Spleen (tissue), 11 donors: ENCODE results near the gene COMMD9. TPM values are rescaled to one million over a fixed set of nuclear protein-coding genes. Genes with fewer than 3 reads are reported as not detected.

Source experiments
- DNase-seq: peaks from one replicate; pipeline ENCODE4 v3.0.0-alpha.2; 2020
- H3K27ac ChIP-seq, 8 donors: fragments of 200-600 bp; sonication (generic) in 7 of 8; 1 replicate in 4 of 8; 2 replicates in 4 of 8; pipeline versions ENCODE4 v1.5.0 to v1.8.0; 2016 to 2021; ENCODE audit warnings: inconsistent platforms in 4 of 8, mild to moderate bottlenecking in 4 of 8, moderate library complexity in 1 of 8
- H3K27me3 ChIP-seq, 7 donors: fragments of 200-600 bp; sonication (generic) in 6 of 7; replicated peaks in 1 of 7; 1 replicate in 4 of 7; 2 replicates in 3 of 7; pipeline versions ENCODE4 v1.5.0 to v1.8.0; 2016 to 2021; ENCODE audit warnings: inconsistent platforms in 3 of 7, mild to moderate bottlenecking in 1 of 7
- H3K36me3 ChIP-seq, 6 donors: fragments of 200-600 bp; sonication (generic) in 5 of 6; 1 replicate in 4 of 6; 2 replicates in 2 of 6; pipeline versions ENCODE4 v1.5.0 to v1.8.0; 2016 to 2021; ENCODE audit warnings: inconsistent platforms in 2 of 6
- H3K4me1 ChIP-seq, 6 donors: fragments of 200-600 bp; sonication (generic) in 5 of 6; 1 replicate in 3 of 6; 2 replicates in 3 of 6; pipeline versions ENCODE4 v1.5.0 to v1.8.0; 2016 to 2021; ENCODE audit warnings: inconsistent platforms in 3 of 6
- H3K4me3 ChIP-seq, 8 donors: fragments of 200-600 bp; sonication (generic) in 7 of 8; 1 replicate in 4 of 8; 2 replicates in 4 of 8; pipeline versions ENCODE4 v1.5.0 to v1.8.0; 2016 to 2021; ENCODE audit warnings: inconsistent platforms in 4 of 8, mild to moderate bottlenecking in 4 of 8, moderate library complexity in 2 of 8
- H3K9me3 ChIP-seq, 8 donors: fragments of 200-600 bp; sonication (generic) in 7 of 8; 1 replicate in 4 of 8; 2 replicates in 4 of 8; pipeline versions ENCODE4 v1.5.0 to v1.8.0; 2016 to 2021; ENCODE audit warnings: inconsistent platforms in 4 of 8
- POLR2A ChIP-seq, 3 donors: fragments of 450-650 bp; IDR thresholded peaks; one replicate each; pipeline ENCODE4 v1.5.1; 2017; ENCODE audit warnings: antibody characterized with exemption in 3 of 3, mild to moderate bottlenecking in 1 of 3
- POLR2AphosphoS5 ChIP-seq, 3 donors: sonication (generic); formaldehyde crosslinking; IDR thresholded peaks; one replicate each; pipeline ENCODE4 v1.5.1; 2017; ENCODE audit warnings: antibody characterized with exemption in 3 of 3
- WGBS, 5 donors: extraction: QIAGEN DNeasy Blood & Tissue Kit in 3 of 5; methylation state at CpG; one replicate each; pipeline versions ENCODE4 v1.1.5 to v1.1.7; 2013 to 2018; 5-methylcytosine and 5-hydroxymethylcytosine counted together
- intact Hi-C: fragments of 100-400 bp; cut with DNase I; formaldehyde crosslinking; loops from one replicate; pipeline ENCODE4 v1.15.0; 2023; ENCODE audit warnings: low total_unique reads
- polyA plus RNA-seq, 3 donors: library from polyadenylated mRNA; stranded (reverse); fragments of 200-250 nt; gene quantifications; one replicate each; pipeline ENCODE4 v1.2.1, GENCODE V29; 2013
- total RNA-seq, 7 donors: library from RNA; depleted of rRNA in 3 of 7; stranded (reverse); fragments of >200 nt in 3 of 7; fragmentation: NEBNext Ultra II Directional in 4 of 7; extraction: Animal tissue kit (Norgen Biotek cat#: 25700) in 4 of 7; gene quantifications; one replicate each; pipeline versions ENCODE4 v1.1.0 to v1.2.1, GENCODE V29; 2016 to 2021
- TF ChIP-seq, protein P1 (sequence below), 11 experiments: fragments of 200-600 bp in 7 of 11; fragments of 450-650 bp in 4 of 11; sonication (generic) in 4 of 11; IDR thresholded peaks in 8 of 11; conservative IDR thresholded peaks in 3 of 11; 1 replicate in 7 of 11; 2 replicates in 4 of 11; pipeline versions ENCODE4 v1.4.0 to v1.8.0; 2016 to 2021; ENCODE audit warnings: antibody characterized with exemption in 11 of 11, inconsistent platforms in 4 of 11, mild to moderate bottlenecking in 1 of 11
- donor health status: healthy with polysubstance abuse.
- donor health status: DM: no; HTN: no; CAD: no; lungs with moderate emphysema.
- donor health status: DM: no; HTN: no; CAD: no.
- donor health status: Bipolar disorder and iron deficiency.
- donor health status: healthy.
- donor health status: DM: no; HTN: no; CAD: no.
- donor health status: DM: yes; HTN: yes; CAD: no.

COMMD9 gene
- total and polyA plus RNA-seq, 10 donors = 27.3 to 63.5 (median 50.7) TPM

DNA sequence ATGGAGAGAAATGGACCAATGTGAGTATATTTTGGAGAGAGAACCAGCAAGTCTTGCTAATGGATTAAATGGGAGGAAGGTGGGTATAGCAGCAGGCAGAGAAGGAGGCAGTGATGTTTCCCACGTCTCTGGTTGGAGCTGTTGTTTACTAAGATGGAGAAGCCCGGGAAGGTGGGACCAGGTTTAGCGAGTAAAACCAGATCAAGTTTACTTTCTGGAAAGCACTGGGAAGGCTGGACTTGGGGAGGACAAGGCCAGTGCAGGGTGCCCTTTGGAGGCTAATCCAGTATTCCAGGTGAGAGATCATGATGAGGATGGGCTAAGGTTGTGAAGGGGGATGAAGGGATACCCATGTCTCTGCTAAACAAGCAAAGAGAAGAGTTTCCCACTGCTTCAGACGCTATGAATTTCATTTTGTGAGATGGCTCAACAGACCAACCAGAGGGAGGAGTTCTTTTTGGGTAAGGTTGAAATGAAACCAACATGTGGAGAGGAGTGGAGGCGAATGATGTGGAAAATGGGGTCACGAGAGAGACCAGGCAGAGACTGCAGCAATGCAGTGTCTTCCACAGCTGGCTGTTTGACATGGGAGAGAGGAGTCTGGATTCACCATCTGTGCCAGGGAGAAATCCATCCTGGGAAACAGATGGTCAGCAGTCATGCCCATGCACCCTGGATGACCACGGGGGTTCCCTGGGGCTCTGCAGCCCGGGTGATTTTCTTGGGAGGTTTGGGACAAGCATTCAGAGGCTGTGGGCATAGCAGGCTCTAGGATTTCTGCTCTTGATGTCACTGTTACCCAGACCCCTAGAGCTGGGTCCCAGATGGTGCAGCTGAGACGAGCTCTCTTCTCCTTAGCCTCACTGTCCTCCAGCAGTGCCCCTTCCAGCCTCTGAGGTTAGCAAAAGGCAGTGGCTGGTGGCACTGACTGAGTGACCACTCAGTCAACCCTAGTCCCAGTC, 24.9 kb downstream of the COMMD9 start:
- H3K27ac ChIP-seq = no peak overlapping the region
- H3K9me3 ChIP-seq = no peaks in the 10 kb centered on the region
- intact Hi-C loops = loop anchor here (10.0 kb wide), 1 partner anchor 779 kb away; no protein-coding TSS in a partner anchor
- 63 to 81% (median 72%) methylated on average over 9 of the region's 9 CpGs for WGBS, 5 donors
- peaks cover 0 to 3% (median 0%) of the 10 kb centered on the region in 6 donors for H3K36me3 ChIP-seq
- H3K27me3 ChIP-seq = peaks cover 0 to 16% (median 0%) of the 10 kb centered on the region in 7 donors
- peaks cover 0 to 6% (median 2%) of the 10 kb centered on the region in 6 donors for H3K4me1 ChIP-seq
- H3K4me3 ChIP-seq = no peak overlapping the region
- no peak for DNase-seq
- TF ChIP-seq POLR2AphosphoS5 (IDR thresholded peaks at IDR 0.05) (no peak), POLR2A (IDR thresholded peaks at IDR 0.05) (no peak)
- TF ChIP-seq, protein P1, sequence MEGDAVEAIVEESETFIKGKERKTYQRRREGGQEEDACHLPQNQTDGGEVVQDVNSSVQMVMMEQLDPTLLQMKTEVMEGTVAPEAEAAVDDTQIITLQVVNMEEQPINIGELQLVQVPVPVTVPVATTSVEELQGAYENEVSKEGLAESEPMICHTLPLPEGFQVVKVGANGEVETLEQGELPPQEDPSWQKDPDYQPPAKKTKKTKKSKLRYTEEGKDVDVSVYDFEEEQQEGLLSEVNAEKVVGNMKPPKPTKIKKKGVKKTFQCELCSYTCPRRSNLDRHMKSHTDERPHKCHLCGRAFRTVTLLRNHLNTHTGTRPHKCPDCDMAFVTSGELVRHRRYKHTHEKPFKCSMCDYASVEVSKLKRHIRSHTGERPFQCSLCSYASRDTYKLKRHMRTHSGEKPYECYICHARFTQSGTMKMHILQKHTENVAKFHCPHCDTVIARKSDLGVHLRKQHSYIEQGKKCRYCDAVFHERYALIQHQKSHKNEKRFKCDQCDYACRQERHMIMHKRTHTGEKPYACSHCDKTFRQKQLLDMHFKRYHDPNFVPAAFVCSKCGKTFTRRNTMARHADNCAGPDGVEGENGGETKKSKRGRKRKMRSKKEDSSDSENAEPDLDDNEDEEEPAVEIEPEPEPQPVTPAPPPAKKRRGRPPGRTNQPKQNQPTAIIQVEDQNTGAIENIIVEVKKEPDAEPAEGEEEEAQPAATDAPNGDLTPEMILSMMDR (IDR thresholded peaks at IDR 0.05 in 8 of 11, conservative IDR thresholded peaks at IDR 0.05 in 3 of 11) = no peak

DNA sequence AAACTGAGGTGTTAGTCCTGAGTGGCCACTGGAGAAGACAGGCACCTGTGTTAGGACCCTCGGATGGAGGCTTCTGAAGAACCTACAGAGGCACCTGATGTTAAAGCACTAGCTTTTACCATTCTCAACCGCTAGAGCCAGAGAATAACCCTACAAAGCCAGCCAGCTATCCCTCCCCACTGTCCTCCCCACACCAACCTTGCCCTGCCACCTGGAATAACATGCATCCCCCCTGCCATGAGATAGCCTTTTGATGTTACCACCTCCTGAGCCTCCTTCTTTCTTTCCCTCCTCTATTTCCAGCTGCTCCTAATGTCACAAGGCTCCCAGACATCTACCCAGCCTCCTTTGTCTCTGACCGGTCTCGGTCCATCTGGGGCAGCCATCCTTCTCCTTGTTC, 28.1 kb downstream of the COMMD9 start:
- peaks cover 0 to 4% (median 4%) of the 10 kb centered on the region in 8 donors for H3K9me3 ChIP-seq
- H3K36me3 ChIP-seq = no peaks in the 10 kb centered on the region
- intact Hi-C loops = loop anchor here (10.0 kb wide), 1 partner anchor 776 kb away; no protein-coding TSS in a partner anchor
- no peak overlapping the region for H3K27ac ChIP-seq
- 76 to 86% (median 81%) methylated on average over 4 of the region's 4 CpGs for WGBS, 5 donors
- peaks cover 0 to 8% (median 2%) of the 10 kb centered on the region in 6 donors for H3K4me1 ChIP-seq
- no peak overlapping the region for H3K4me3 ChIP-seq
- DNase-seq = no peak
- TF ChIP-seq POLR2A (IDR thresholded peaks at IDR 0.05) = no peak
- TF ChIP-seq POLR2AphosphoS5 (IDR thresholded peaks at IDR 0.05) = no peak
- TF ChIP-seq, protein P1 (IDR thresholded peaks at IDR 0.05 in 8 of 11, conservative IDR thresholded peaks at IDR 0.05 in 3 of 11) = no peak
- peaks cover 0 to 28% (median 0%) of the 10 kb centered on the region in 7 donors for H3K27me3 ChIP-seq

DNA sequence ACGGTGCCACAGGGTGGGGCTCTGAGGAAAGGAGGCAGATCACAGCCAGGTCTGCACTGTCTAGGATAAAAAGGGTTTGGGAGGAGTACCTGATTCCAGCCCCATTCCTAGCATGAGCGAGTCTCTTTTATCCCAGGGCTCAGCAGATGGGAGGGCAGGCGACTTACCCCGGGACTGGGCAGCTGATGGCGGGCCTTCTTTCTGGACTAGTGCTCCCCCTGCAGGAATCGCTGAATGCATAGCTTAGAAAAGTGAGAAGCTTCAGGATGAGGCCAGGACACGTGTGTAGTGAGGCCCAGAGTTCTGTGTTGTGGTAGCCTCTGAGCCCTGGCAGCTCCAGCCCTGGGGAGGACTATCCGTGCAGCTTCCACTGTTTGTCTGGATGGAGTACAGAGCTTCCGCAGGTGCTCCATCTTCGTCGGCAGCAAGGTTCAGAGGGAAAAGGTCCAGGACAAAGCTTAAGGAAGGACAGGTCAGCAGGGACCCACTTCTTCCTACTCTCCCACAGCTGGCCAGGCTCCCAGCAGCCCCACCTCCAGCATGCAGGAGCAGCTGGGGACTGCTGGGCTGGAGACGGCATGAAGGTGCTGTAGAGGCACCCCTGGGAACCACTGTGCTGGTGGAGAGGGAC, 30.4 kb downstream of the COMMD9 start:
- intact Hi-C loops = no loop called here
- Histone ChIP-seq H3K9me3 (peaks cover 0 to 7% (median 5%) of the 10 kb centered on the region in 8 donors), H3K36me3 (no peaks in the 10 kb centered on the region), H3K27me3 (peaks cover 0 to 28% (median 0%) of the 10 kb centered on the region in 7 donors), H3K4me3 (no peak overlapping the region), H3K27ac (no peak overlapping the region), H3K4me1 (peaks cover 0 to 3% (median 0%) of the 10 kb centered on the region in 6 donors)
- WGBS, 5 donors = 39 to 53% (median 40%) methylated on average over 11 to 12 of the region's 12 CpGs
- no peak for TF ChIP-seq POLR2A (IDR thresholded peaks at IDR 0.05)
- TF ChIP-seq, protein P1 (IDR thresholded peaks at IDR 0.05 in 8 of 11, conservative IDR thresholded peaks at IDR 0.05 in 3 of 11) = peak in 9 of 11 experiments; percentile 7 to 59 (median 41)
- no peak for DNase-seq
